ENCODE data around the gene KLHL41.

- TF ChIP-seq REST (IDR thresholded peaks at IDR 0.05; ENCODE audit: insufficient replicate concordance, low read depth) (no peak), CTCF (IDR thresholded peaks at IDR 0.05; ENCODE audit: insufficient read depth, low read length) (no peak), POLR2AphosphoS5 (IDR thresholded peaks at IDR 0.05; ENCODE audit: low read depth) (no peak)
Measured at GRCh38 chr2:169546756-169547155, 37.3 kb downstream of the KLHL41 start.
